Transverse colon (tissue), 4 donors: ENCODE results near the gene CBX6. TPM values are rescaled to one million over a fixed set of nuclear protein-coding genes. Genes with fewer than 3 reads are reported as not detected.
"Not testable (repeated sequence)": the region's sequence is repeated elsewhere in the genome, so short reads cannot be mapped to it uniquely, and the experiment has no call there.

Experiments used
- DNase-seq: peaks from one replicate; pipeline ENCODE4 v3.0.0-alpha.2; 2019
- H3K27ac ChIP-seq, 4 donors: fragments of 200-600 bp; sonication (generic); 2 replicates each; pipeline ENCODE4 v1.5.1; 2016 to 2018; ENCODE audit warnings: inconsistent platforms in 4 of 4
- H3K27me3 ChIP-seq: fragments of 200-600 bp; sonication (generic); 2 replicates; pipeline ENCODE4 v1.5.1; 2017; ENCODE audit warnings: inconsistent platforms
- H3K36me3 ChIP-seq, 4 donors: fragments of 200-600 bp; sonication (generic); 2 replicates each; pipeline ENCODE4 v1.5.1; 2017 to 2019; ENCODE audit warnings: inconsistent platforms in 4 of 4
- H3K4me1 ChIP-seq, 4 donors: fragments of 200-600 bp; sonication (generic); 2 replicates each; pipeline ENCODE4 v1.5.1; 2017 to 2020; ENCODE audit warnings: inconsistent platforms in 4 of 4
- H3K4me3 ChIP-seq, 4 donors: fragments of 200-600 bp; sonication (generic); 1 replicate in 1 of 4; 2 replicates in 3 of 4; pipeline versions ENCODE4 v1.5.1 to v1.6.1; 2017 to 2019; ENCODE audit warnings: inconsistent platforms in 4 of 4
- H3K9me3 ChIP-seq, 2 donors: fragments of 200-600 bp; sonication (generic); 2 replicates each; pipeline ENCODE4 v1.5.1; 2017 to 2019; ENCODE audit warnings: inconsistent platforms in 2 of 2
- EP300 ChIP-seq: sonication (generic); formaldehyde crosslinking; IDR thresholded peaks from one replicate; pipeline ENCODE4 v1.6.1; 2017; ENCODE audit warnings: antibody characterized with exemption, low read depth
- POLR2A ChIP-seq: fragments of 450-650 bp; IDR thresholded peaks from one replicate; pipeline ENCODE4 v1.6.1; 2016; ENCODE audit warnings: antibody characterized with exemption, mild to moderate bottlenecking, moderate library complexity
- POLR2AphosphoS5 ChIP-seq, 3 donors: sonication (generic); formaldehyde crosslinking; IDR thresholded peaks; one replicate each; pipeline ENCODE4 v1.6.1; 2016; ENCODE audit warnings: antibody characterized with exemption in 3 of 3
- WGBS, 2 donors: methylation state at CpG; one replicate each; pipeline ENCODE4 v1.1.5; 2018; ENCODE audit warnings: low coverage in 1 of 2; 5-methylcytosine and 5-hydroxymethylcytosine counted together
- in situ Hi-C, 4 donors: fragments of 200-750 bp; cut with MboI; loops; one replicate each; pipeline versions ENCODE4 v1.15.0 to v1.15.1; 2017; ENCODE audit warnings: low sequenced_read_pairs in 3 of 4, low pct_ligation_motif_present in 1 of 4, low pct_unique_long_range_greater_than_20kb in 1 of 4
- intact Hi-C: fragments of 100-400 bp; cut with DNase I; formaldehyde crosslinking; loops from one replicate; pipeline ENCODE4 v1.15.1; 2023; ENCODE audit warnings: low total_unique reads
- total RNA-seq, 4 donors: library from RNA; depleted of rRNA; stranded (reverse); fragments of >200 nt; gene quantifications; one replicate each; pipeline ENCODE4 v1.1.0, GENCODE V29; 2016
- TF ChIP-seq, protein P1 (sequence below), 5 experiments: fragments of 200-600 bp in 3 of 5; fragments of 450-650 bp in 2 of 5; sonication (generic) in 3 of 5; IDR thresholded peaks; 1 replicate in 2 of 5; 2 replicates in 3 of 5; pipeline ENCODE4 v1.5.1; 2016 to 2017; ENCODE audit warnings: antibody characterized with exemption in 5 of 5, inconsistent platforms in 3 of 5, mild to moderate bottlenecking in 2 of 5, moderate library complexity in 1 of 5

The CBX6 gene
- total RNA-seq, 4 donors from 2014 or later, result 14.5 to 42.6 (median 22.1) TPM

DNA sequence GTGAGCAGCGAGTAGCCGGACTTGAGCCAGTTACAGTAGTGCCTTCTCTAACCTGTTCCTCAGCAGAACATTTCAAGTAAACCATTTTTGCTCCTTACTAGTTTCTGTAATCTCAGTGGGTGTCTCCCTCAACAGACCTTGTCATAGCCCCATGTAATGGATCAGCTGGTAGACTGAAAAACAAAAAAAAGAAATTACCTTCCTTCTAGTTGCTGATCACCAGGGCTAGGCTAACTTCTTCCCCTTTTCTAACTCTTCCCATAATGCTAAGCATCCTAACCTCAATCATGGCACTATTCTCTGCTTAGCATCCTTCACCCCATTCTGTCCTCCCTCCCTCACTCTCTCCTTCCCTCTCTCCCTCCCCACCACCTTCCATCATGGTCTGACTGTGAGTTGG is 35.8 kb upstream of the CBX6 start:
- TF ChIP-seq POLR2AphosphoS5 (IDR thresholded peaks at IDR 0.05) (no peak), POLR2A (no peak), EP300 (no peak)
- TF ChIP-seq, protein P1, sequence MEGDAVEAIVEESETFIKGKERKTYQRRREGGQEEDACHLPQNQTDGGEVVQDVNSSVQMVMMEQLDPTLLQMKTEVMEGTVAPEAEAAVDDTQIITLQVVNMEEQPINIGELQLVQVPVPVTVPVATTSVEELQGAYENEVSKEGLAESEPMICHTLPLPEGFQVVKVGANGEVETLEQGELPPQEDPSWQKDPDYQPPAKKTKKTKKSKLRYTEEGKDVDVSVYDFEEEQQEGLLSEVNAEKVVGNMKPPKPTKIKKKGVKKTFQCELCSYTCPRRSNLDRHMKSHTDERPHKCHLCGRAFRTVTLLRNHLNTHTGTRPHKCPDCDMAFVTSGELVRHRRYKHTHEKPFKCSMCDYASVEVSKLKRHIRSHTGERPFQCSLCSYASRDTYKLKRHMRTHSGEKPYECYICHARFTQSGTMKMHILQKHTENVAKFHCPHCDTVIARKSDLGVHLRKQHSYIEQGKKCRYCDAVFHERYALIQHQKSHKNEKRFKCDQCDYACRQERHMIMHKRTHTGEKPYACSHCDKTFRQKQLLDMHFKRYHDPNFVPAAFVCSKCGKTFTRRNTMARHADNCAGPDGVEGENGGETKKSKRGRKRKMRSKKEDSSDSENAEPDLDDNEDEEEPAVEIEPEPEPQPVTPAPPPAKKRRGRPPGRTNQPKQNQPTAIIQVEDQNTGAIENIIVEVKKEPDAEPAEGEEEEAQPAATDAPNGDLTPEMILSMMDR (IDR thresholded peaks at IDR 0.05), result no peak
- H3K36me3 ChIP-seq, result no peaks in the 10 kb centered on the region
- peaks cover 46% of the 10 kb centered on the region for H3K27me3 ChIP-seq
- in situ Hi-C loops, result no loop called here
- no peak overlapping the region for H3K4me3 ChIP-seq
- intact Hi-C loops, result no loop called here
- DNase-seq, result no peak
- peaks cover 0 to 4% (median 1%) of the 10 kb centered on the region in 4 donors for H3K4me1 ChIP-seq
- no peak overlapping the region for H3K27ac ChIP-seq
- peaks cover 0 to 5% of the 10 kb centered on the region in 2 donors for H3K9me3 ChIP-seq
- 47 to 60% methylated on average over 1 to 2 of the region's 2 CpGs for WGBS, 2 donors

DNA sequence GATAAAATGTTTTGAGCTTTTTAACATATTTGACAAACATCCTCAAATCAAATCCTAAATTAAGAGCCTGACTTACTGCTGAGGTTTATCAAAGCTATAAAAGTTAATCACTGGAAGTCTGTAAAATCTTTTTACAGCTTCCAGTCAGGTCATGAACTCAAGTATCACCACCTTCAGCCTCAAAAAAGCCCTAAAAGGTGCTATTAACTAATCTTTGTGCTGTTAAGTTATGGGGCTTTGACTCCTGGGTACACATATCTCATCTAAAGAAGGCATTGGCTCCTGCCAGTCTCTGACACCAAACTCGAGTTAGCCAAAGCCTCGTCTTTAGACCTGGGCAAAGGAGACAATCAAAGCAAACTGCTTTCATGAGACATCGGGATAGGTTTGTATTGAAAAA is 34.0 kb upstream of the CBX6 start:
- intact Hi-C loops (no loop called here), in situ Hi-C loops (no loop called here)
- WGBS, 2 donors, result 46 to 56% methylated on average over 2 to 3 of the region's 3 CpGs
- peaks cover 39% of the 10 kb centered on the region for H3K27me3 ChIP-seq
- H3K4me1 ChIP-seq, result peaks cover 0 to 4% (median 1%) of the 10 kb centered on the region in 4 donors
- peaks cover 0 to 5% of the 10 kb centered on the region in 2 donors for H3K9me3 ChIP-seq
- no peaks in the 10 kb centered on the region for H3K36me3 ChIP-seq
- DNase-seq, result no peak
- H3K4me3 ChIP-seq, result no peak overlapping the region
- H3K27ac ChIP-seq, result no peak overlapping the region
- TF ChIP-seq, protein P1 (IDR thresholded peaks at IDR 0.05), result no peak
- TF ChIP-seq POLR2A (no peak), POLR2AphosphoS5 (IDR thresholded peaks at IDR 0.05) (no peak), EP300 (no peak)

DNA sequence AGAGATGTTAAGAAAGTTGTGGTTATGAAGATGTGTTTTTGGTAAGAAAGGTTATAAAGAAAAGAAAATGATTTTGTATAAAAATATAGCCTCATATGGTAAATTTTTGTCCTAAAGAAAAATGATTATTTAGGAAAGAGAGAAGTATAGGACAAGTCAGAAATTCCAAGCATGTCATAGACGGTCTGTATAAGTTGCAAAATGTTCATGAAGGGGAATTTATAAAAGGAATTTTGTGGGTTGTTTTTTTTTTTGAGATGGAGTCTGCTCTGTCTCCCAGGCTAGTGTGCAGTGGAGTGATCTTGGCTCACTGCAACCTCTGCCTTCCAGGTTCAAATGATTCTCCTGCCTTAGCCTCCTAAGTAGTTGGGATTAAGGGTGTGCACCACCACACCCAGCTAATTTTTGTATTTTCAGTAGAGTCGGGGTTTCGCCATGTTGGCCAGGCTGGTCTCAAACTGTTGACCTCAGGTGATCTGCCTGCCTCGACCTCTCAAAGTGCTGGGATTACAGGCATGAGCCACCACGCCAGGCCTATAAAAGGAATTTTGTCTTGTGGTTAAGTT is 32.1 kb upstream of the CBX6 start:
- in situ Hi-C loops, H3K9me3 ChIP-seq, H3K4me3 ChIP-seq, H3K4me1 ChIP-seq, H3K36me3 ChIP-seq, DNase-seq, H3K27ac ChIP-seq, intact Hi-C loops: not testable (repeated sequence)
- 57 to 65% methylated on average over 2 to 5 of the region's 5 CpGs for WGBS, 2 donors
- peaks cover 24% of the 10 kb centered on the region for H3K27me3 ChIP-seq

DNA sequence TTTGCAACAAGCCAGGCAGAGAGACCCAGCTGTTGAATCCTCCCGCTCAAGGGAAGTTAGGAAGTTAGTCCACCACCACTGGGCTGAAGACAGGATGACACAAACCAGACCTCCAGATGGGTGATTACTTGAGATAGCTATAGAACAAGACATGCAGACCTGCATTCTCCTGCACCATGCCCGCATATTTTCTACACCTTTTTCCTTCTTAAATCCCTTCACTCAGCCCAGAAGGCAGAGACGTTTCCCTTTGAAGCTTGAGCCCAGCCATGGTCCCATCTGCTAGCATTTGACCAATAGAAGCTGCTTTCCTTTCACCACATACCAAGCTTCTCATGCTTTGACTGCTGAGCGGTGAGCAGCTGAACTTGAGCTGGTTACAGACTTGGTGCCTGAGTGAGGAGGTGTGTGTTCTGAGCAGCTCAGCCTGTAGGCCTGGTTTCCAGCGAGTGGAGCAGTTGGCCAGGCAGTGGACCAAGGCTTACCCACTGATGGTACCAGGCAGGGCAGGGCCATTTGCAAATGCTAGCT is 29.2 kb upstream of the CBX6 start:
- H3K4me3 ChIP-seq, result no peak overlapping the region
- intact Hi-C loops, result no loop called here
- WGBS, 2 donors, result 61% methylated on average over 4 of the region's 5 CpGs; no CpG with 5 or more reads in 1 of the 2 donors

More for the DNA sequence above, 29.2 kb upstream of the CBX6 start:
- in situ Hi-C loops, result no loop called here
- TF ChIP-seq POLR2AphosphoS5 (IDR thresholded peaks at IDR 0.05) (no peak), EP300 (no peak), POLR2A (no peak)
- TF ChIP-seq, protein P1 (IDR thresholded peaks at IDR 0.05), result no peak
- peaks cover 0 to 5% of the 10 kb centered on the region in 2 donors for H3K9me3 ChIP-seq
- no peak for DNase-seq
- no peak overlapping the region for H3K27ac ChIP-seq
- H3K36me3 ChIP-seq, result no peaks in the 10 kb centered on the region
- H3K4me1 ChIP-seq, result peaks cover 0 to under 1% (median 0%) of the 10 kb centered on the region in 4 donors
- peaks cover 13% of the 10 kb centered on the region for H3K27me3 ChIP-seq
